CD14-positive monocyte (primary cell): ENCODE measurements around the gene CENPB. TPM values are rescaled to one million over a fixed set of nuclear protein-coding genes. Genes with fewer than 3 reads are reported as not detected.

Experiments used
- DNase-seq, 3 donors: peaks; one replicate each; pipeline ENCODE4 v3.0.0-alpha.2; 2011 to 2022
- H2AFZ ChIP-seq: 2 replicates; pipeline ENCODE4 v1.6.0; 2012; ENCODE audit warnings: mild to moderate bottlenecking, low read depth, low read length, inconsistent platforms; ENCODE audit not compliant: insufficient read depth, poor library complexity, severe bottlenecking
- H3K27ac ChIP-seq, 2 donors: 1 replicate in 1 of 2; 2 replicates in 1 of 2; pipeline ENCODE4 v1.5.1; 2012 to 2013; ENCODE audit warnings: low read length in 2 of 2, control low read depth in 1 of 2, inconsistent platforms in 1 of 2, low read depth in 1 of 2, mild to moderate bottlenecking in 1 of 2
- H3K27me3 ChIP-seq, 2 donors: one replicate each; pipeline versions ENCODE4 v1.6.0 to v1.6.1; 2011 to 2013; ENCODE audit warnings: low read length in 2 of 2; ENCODE audit not compliant: control insufficient read depth in 2 of 2, insufficient read depth in 2 of 2
- H3K36me3 ChIP-seq, 2 donors: replicated peaks in 1 of 2; 1 replicate in 1 of 2; 2 replicates in 1 of 2; pipeline versions ENCODE4 v1.5.1 to v1.6.1; 2012 to 2013; ENCODE audit warnings: low read length in 2 of 2, control low read depth in 1 of 2, inconsistent platforms in 1 of 2, mild to moderate bottlenecking in 1 of 2; ENCODE audit not compliant: insufficient read depth in 2 of 2, control insufficient read depth in 1 of 2
- H3K4me1 ChIP-seq, 2 donors: 1 replicate in 1 of 2; 2 replicates in 1 of 2; pipeline versions ENCODE4 v1.5.1 to v1.6.1; 2012 to 2013; ENCODE audit warnings: low read length in 2 of 2, control low read depth in 1 of 2, inconsistent platforms in 1 of 2, mild to moderate bottlenecking in 1 of 2, moderate library complexity in 1 of 2; ENCODE audit not compliant: insufficient read depth in 2 of 2, control insufficient read depth in 1 of 2
- H3K4me2 ChIP-seq: replicated peaks from 2 replicates; pipeline ENCODE3; 2012; ENCODE audit warnings: low read length, moderate library complexity, mild to moderate bottlenecking; ENCODE audit not compliant: poor library complexity, severe bottlenecking; ENCODE audit errors: extremely low read depth
- H3K4me3 ChIP-seq, 3 experiments: fragments of 200-600 bp in 1 of 3; sonication (generic) in 1 of 3; replicated peaks in 1 of 3; 1 replicate in 2 of 3; 2 replicates in 1 of 3; pipeline ENCODE4 v1.5.1; 2011 to 2013; ENCODE audit warnings: low read length in 3 of 3, mild to moderate bottlenecking in 3 of 3, control low read depth in 2 of 3, low read depth in 2 of 3, inconsistent platforms in 1 of 3, moderate library complexity in 1 of 3
- H3K79me2 ChIP-seq: 2 replicates; pipeline ENCODE4 v1.6.0; 2012; ENCODE audit warnings: mild to moderate bottlenecking, control low read depth, inconsistent platforms, low read length, moderate library complexity; ENCODE audit not compliant: insufficient read depth
- H3K9ac ChIP-seq: 2 replicates; pipeline ENCODE4 v1.6.0; 2017; ENCODE audit warnings: low read length, mild to moderate bottlenecking; ENCODE audit not compliant: insufficient read depth, poor library complexity, severe bottlenecking
- H3K9me3 ChIP-seq, 2 donors: replicated peaks in 1 of 2; 1 replicate in 1 of 2; 2 replicates in 1 of 2; pipeline versions ENCODE4 v1.5.1 to v1.6.1; 2012 to 2013; ENCODE audit warnings: low read length in 2 of 2, control low read depth in 1 of 2; ENCODE audit not compliant: control insufficient read depth in 1 of 2, insufficient read depth in 1 of 2
- H4K20me1 ChIP-seq: 2 replicates; pipeline ENCODE4 v1.6.0; 2012; ENCODE audit warnings: mild to moderate bottlenecking, low read length, control low read depth, moderate library complexity; ENCODE audit not compliant: insufficient read depth
- H3K27ac Mint-ChIP-seq, 7 donors: one replicate each; pipeline ENCODE4 v1.8.0; 2020; ENCODE audit warnings: mild to moderate bottlenecking in 7 of 7, mixed read lengths in 7 of 7, moderate library complexity in 6 of 7, inconsistent platforms in 2 of 7
- H3K27me3 Mint-ChIP-seq, 3 donors: one replicate each; pipeline ENCODE4 v1.8.0; 2021 to 2022; ENCODE audit warnings: low read depth in 3 of 3, mild to moderate bottlenecking in 3 of 3, mixed read lengths in 3 of 3, moderate library complexity in 3 of 3, inconsistent platforms in 1 of 3
- H3K36me3 Mint-ChIP-seq, 2 donors: one replicate each; pipeline ENCODE4 v1.8.0; 2020; ENCODE audit warnings: mixed read lengths in 2 of 2, inconsistent platforms in 1 of 2, mild to moderate bottlenecking in 1 of 2
- H3K4me1 Mint-ChIP-seq: one replicate; pipeline ENCODE4 v1.8.0; 2020; ENCODE audit warnings: mild to moderate bottlenecking, mixed read lengths
- H3K4me3 Mint-ChIP-seq, 2 donors: one replicate each; pipeline ENCODE4 v1.8.0; 2020; ENCODE audit warnings: mild to moderate bottlenecking in 2 of 2, mixed read lengths in 2 of 2, moderate library complexity in 1 of 2
- H3K9me3 Mint-ChIP-seq, 7 donors: one replicate each; pipeline ENCODE4 v1.8.0; 2020 to 2022; ENCODE audit warnings: mixed read lengths in 7 of 7, mild to moderate bottlenecking in 6 of 7, moderate library complexity in 6 of 7, inconsistent platforms in 2 of 7
- WGBS: methylation state at CpG from one replicate; pipeline ENCODE4 v1.1.5; 2013; ENCODE audit warnings: missing lambda C conversion rate; ENCODE audit not compliant: insufficient coverage; 5-methylcytosine and 5-hydroxymethylcytosine counted together
- intact Hi-C, 2 donors: fragments of 100-400 bp; cut with micrococcal nuclease; formaldehyde crosslinking; loops; one replicate each; pipeline versions ENCODE4 v1.15.0 to v1.15.1; 2023
- polyA plus RNA-seq, 3 donors: library from polyadenylated mRNA; depleted of rRNA in 1 of 3; unstranded in 2 of 3; stranded (reverse) in 1 of 3; fragments of 300-500 nt in 2 of 3; fragments of >200 nt in 1 of 3; fragmentation: Illumina TruSeq in 2 of 3; gene quantifications; 1 replicate in 2 of 3; 2 replicates in 1 of 3; pipeline ENCODE4 v1.2.3, GENCODE V29; 2012 to 2021
- TF ChIP-seq, protein P1 (sequence below): fragments of 200-600 bp; IDR thresholded peaks from one replicate; pipeline ENCODE4 v1.8.0; 2022; ENCODE audit warnings: antibody characterized with exemption, mild to moderate bottlenecking

CENPB gene
- polyA plus RNA-seq, 3 donors = 1.1 to 18.9 (median 1.4) TPM

GRCh38 chr20:3814928-3815495, 28.5 kb upstream of the CENPB start:
- Mint-ChIP-seq H3K27me3 (peaks cover 0 to 3% (median 1%) of the 10 kb centered on the region in 3 donors), H3K4me1 (peaks cover 50% of the 10 kb centered on the region), H3K27ac (peak overlapping the region in 2 of 7 donors; percentile 40 to 64), H3K4me3 (no peak overlapping the region), H3K36me3 (peaks cover 3 to 4% of the 10 kb centered on the region in 2 donors), H3K9me3 (peaks cover 0 to 5% (median 0%) of the 10 kb centered on the region in 7 donors)
- TF ChIP-seq, protein P1, sequence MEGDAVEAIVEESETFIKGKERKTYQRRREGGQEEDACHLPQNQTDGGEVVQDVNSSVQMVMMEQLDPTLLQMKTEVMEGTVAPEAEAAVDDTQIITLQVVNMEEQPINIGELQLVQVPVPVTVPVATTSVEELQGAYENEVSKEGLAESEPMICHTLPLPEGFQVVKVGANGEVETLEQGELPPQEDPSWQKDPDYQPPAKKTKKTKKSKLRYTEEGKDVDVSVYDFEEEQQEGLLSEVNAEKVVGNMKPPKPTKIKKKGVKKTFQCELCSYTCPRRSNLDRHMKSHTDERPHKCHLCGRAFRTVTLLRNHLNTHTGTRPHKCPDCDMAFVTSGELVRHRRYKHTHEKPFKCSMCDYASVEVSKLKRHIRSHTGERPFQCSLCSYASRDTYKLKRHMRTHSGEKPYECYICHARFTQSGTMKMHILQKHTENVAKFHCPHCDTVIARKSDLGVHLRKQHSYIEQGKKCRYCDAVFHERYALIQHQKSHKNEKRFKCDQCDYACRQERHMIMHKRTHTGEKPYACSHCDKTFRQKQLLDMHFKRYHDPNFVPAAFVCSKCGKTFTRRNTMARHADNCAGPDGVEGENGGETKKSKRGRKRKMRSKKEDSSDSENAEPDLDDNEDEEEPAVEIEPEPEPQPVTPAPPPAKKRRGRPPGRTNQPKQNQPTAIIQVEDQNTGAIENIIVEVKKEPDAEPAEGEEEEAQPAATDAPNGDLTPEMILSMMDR = no peak
- Histone ChIP-seq H3K9ac (no peak overlapping the region), H4K20me1 (no peaks in the 10 kb centered on the region), H3K36me3 (no peaks in the 10 kb centered on the region), H3K9me3 (no peaks in the 10 kb centered on the region), H3K4me3 (no peak overlapping the region), H3K79me2 (no peaks in the 10 kb centered on the region), H3K4me1 (peaks cover 48 to 58% of the 10 kb centered on the region in 2 donors), H2AFZ (no peak overlapping the region), H3K27ac (no peak overlapping the region), H3K4me2 (no peak overlapping the region), H3K27me3 (no peaks in the 10 kb centered on the region)
- DNase-seq = peak in 1 of 3 donors; percentile 1
- intact Hi-C loops = loop anchor here in 1 of 2 donors (10.0 kb wide), 1 partner anchor 50 kb away; the partner anchor contains the start of gene ADISSP
- WGBS = 96% methylated on average over 3 of the region's 7 CpGs

DNA sequence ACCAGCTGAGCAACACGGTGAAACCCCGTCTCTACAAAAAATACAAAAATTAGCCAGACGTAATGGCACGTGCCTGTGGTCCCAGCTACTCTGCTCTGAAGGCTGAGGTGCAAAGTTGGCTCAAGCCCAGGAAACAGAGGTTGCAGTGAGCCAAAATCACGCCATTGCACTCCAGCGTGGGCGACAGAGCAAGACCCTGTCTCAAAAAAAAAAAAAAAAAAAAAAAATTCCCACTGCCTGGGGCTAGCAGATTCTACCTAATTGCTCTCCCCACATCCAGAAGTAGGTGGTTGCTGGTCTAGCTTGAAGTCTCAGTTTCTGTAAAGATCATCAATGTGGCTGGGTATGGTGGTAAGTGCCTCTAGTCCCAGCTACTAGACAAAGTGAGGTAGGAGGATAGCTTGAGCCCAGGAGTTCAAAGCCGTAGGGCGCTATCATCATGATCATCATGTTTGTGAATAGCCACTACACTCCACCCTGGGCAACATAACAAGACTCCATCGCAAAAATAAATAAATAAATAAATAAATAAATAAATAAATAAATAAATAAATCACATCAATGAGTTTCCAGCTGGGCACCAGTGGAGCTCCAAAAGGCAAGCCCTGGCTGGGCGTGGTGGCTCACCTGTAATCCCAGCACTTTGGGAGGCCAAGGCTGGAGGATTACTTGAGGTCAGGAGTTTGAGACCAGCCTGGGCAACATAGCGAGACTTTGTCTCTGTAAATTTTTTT, 27.5 kb upstream of the CENPB start:
- DNase-seq = peak in 1 of 3 donors; percentile 0
- peaks cover 51% of the 10 kb centered on the region for H3K4me1 Mint-ChIP-seq
- intact Hi-C loops = loop anchor here in 1 of 2 donors (10.0 kb wide), 1 partner anchor 49 kb away; the partner anchor contains the start of gene ADISSP
- Histone ChIP-seq H3K4me1 (peaks cover 46 to 53% of the 10 kb centered on the region in 2 donors), H3K4me3 (no peak overlapping the region), H4K20me1 (no peaks in the 10 kb centered on the region), H2AFZ (no peak overlapping the region), H3K27me3 (no peaks in the 10 kb centered on the region), H3K27ac (no peak overlapping the region), H3K36me3 (no peaks in the 10 kb centered on the region), H3K4me2 (no peak overlapping the region), H3K79me2 (no peaks in the 10 kb centered on the region), H3K9me3 (no peaks in the 10 kb centered on the region), H3K9ac (no peak overlapping the region)
- 90% methylated on average over 5 of the region's 12 CpGs for WGBS
- peaks cover 0 to 3% (median 3%) of the 10 kb centered on the region in 3 donors for H3K27me3 Mint-ChIP-seq
- no peak overlapping the region for H3K4me3 Mint-ChIP-seq
- peaks cover 0 to 5% (median 0%) of the 10 kb centered on the region in 7 donors for H3K9me3 Mint-ChIP-seq
- TF ChIP-seq, protein P1 = no peak
- H3K27ac Mint-ChIP-seq = peak overlapping the region in 2 of 7 donors; percentile 53 to 98
- H3K36me3 Mint-ChIP-seq = peaks cover 3 to 4% of the 10 kb centered on the region in 2 donors
